ENCODE data around the gene LCN6. TPM values are rescaled to one million over a fixed set of nuclear protein-coding genes. Genes with fewer than 3 reads are reported as not detected.

LCN6 gene
- total and polyA plus RNA-seq, 2 of the 13 experiments (the other 11 are each of a cell fraction or from before 2014, with no cell fraction given): not detected

GRCh38 chr9:136697821-136698526 is 50.4 kb downstream of the LCN6 start (continued):
- TF ChIP-seq RERE (CRISPR knock-in tag; IDR thresholded peaks at IDR 0.05; ENCODE audit: low read depth): 0 out of 2 replicates have a peak, but pooled peaks have one; percentile 48
- TF ChIP-seq THAP11 (CRISPR knock-in tag; IDR thresholded peaks at IDR 0.05): peak; percentile 37; the same call in 1 of the 2 replicates
- TF ChIP-seq ARID4A (CRISPR knock-in tag; IDR thresholded peaks at IDR 0.05; ENCODE audit: borderline replicate concordance): no peak; the same call in 1 of the 2 replicates
- TF ChIP-seq ZNF770 (CRISPR knock-in tag; IDR thresholded peaks at IDR 0.05): no peak
- TF ChIP-seq ZNF724P (CRISPR knock-in tag; IDR thresholded peaks at IDR 0.05; ENCODE audit: borderline replicate concordance): no peak
- TF ChIP-seq KDM4B (CRISPR knock-in tag; IDR thresholded peaks at IDR 0.05): no peak
- TF ChIP-seq MTA3 (CRISPR knock-in tag; IDR thresholded peaks at IDR 0.05): no peak
- TF ChIP-seq ZNF280D (CRISPR knock-in tag; IDR thresholded peaks at IDR 0.05): no peak
- TF ChIP-seq E2F5 (CRISPR knock-in tag; conservative IDR thresholded peaks at IDR 0.05): no peak
- TF ChIP-seq FOXO4 (CRISPR knock-in tag; conservative IDR thresholded peaks at IDR 0.05): no peak
